GM13977 (cell line): ENCODE results near the gene CUX1.
"Not testable (repeated sequence)": the region's sequence is repeated elsewhere in the genome, so short reads cannot be mapped to it uniquely, and the experiment has no call there.

Experiments used
- DNase-seq: peaks from one replicate; pipeline ENCODE4 v3.0.0; 2012; ENCODE audit warnings: low spot score
- CTCF ChIP-seq: IDR thresholded peaks from 2 replicates; pipeline ENCODE4 v1.5.1; 2012; ENCODE audit warnings: mild to moderate bottlenecking, control low read depth; ENCODE audit not compliant: insufficient read depth; ENCODE audit errors: extremely low read depth, missing control alignments
- in situ Hi-C: fragments of 300-500 bp; cut with MboI; formaldehyde crosslinking; loops from one replicate; pipeline ENCODE4 v1.12.0; 2022; ENCODE audit warnings: low sequenced_read_pairs, low pct_unique_long_range_greater_than_20kb, mixed read lengths, inconsistent platforms; ENCODE audit not compliant: unreplicated experiment

CUX1 gene

DNA sequence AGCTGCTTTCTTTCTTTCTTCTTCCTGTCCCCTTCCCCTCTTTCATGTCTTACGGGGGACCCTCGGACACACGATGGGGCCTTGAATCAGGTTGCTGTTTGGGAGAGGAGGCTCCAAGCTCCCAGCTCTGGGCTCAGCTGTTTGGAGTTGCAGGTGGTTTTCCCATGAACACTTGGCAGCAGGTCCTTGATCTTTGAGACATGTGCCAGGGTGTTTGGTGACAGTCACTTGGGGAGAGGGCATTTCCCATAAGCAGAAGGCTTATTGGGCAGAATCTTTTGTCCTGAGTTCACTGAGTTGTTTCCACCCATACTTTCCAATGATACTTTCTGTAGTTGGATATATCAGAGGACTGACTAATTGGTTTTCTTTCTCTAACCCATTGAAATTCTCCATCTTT is 364.6 kb downstream of the CUX1 start:
- in situ Hi-C loops: no loop called here
- TF ChIP-seq CTCF: no peak
- DNase-seq: no peak

- DNase-seq, in situ Hi-C loops: not testable (repeated sequence)
Observed at GRCh38 chr7:102183848-102184247, 366.4 kb downstream of the CUX1 start.

GRCh38 chr7:102184303-102184702 is 366.9 kb downstream of the CUX1 start:
- in situ Hi-C loops: no loop called here
- TF ChIP-seq CTCF: no peak
- no peak for DNase-seq

DNA sequence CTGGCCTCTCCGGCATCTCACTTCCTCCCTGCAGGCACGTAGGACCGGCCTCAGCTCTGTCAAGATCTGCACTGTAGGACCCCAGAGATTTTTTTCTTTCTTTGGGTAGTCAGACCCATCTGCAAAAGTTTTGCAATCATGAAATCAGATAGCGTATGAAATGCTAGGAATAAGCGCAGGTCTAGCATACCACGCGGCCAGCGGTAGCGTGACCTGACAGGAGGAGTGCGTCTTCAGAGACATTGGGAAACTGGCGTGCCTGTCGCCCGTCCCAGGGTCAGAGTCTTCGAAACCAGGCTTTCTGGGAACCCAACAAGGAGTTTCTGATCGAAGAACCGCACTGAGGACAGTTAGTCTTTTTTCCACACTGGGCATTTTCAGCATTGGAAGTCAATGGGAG is 368.4 kb downstream of the CUX1 start:
- no peak for DNase-seq
- no peak for TF ChIP-seq CTCF
- in situ Hi-C loops: no loop called here

DNA sequence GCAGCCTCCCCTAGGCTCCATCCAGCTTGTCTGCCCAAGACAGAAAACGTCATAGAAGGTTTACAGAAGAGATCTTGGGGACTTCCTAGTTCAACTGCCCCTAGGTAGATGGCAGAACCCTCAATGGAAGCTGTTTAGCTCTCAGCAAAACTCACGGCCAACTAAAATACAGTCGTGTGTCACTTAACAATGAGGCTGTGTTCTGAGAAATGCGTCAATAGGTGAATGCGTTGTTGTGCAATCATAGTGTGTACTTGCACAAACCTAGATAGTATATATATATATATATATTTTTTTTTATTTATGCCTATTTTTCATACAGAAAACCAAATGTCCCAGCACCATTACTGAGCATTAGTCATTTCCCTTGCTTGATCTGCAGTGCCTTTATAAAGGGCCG is 368.9 kb downstream of the CUX1 start:
- in situ Hi-C loops: no loop called here
- no peak for TF ChIP-seq CTCF
- no peak for DNase-seq

DNA sequence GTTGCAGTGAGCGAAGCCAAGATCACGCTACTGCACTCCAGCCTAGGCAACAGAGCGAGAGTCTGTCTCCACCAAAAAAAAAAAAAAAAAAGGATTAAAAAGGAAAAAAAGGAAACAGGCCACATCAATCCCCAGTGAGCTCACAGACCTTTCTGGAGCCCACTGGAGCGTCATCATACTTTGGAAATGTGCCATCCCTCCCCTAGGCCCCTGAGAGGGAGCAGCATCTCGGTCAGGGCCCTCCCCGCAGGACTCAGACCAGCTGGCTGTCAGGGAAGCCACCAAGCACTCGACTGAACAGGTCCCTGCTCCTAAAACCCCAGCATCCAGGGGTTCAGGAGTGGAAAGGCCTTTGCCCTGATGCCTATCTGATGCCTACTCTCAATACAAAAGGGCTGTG is 371.3 kb downstream of the CUX1 start:
- no peak for TF ChIP-seq CTCF
- in situ Hi-C loops: no loop called here

DNA sequence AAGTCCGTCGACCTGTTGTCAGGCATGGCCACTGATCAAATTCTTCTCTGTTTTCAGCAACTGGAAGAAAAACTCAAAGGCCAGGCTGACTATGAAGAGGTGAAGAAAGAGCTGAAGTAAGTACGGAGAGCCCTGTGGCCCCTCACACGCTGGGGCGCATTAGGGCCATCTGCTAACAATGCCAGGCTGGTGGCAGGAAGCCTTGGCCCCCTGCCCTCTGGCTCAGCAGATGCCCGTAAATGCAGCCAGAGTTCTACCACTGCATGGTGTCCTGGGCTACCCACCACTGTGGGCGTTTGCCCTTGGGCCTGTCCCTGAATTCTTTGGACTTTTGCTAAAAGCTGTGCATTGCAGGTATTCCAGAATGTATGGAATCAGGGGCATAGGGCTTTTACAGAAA is 372.3 kb downstream of the CUX1 start:
- DNase-seq: no peak
- in situ Hi-C loops: no loop called here
- no peak for TF ChIP-seq CTCF

More for the DNA sequence above, 371.3 kb downstream of the CUX1 start:
- DNase-seq: no peak
